H9 (cell line): ENCODE results near the gene CMPK2. TPM values are rescaled to one million over a fixed set of nuclear protein-coding genes. Genes with fewer than 3 reads are reported as not detected.

Source experiments
- DNase-seq: peaks from one replicate; pipeline ENCODE4 v3.0.0-alpha.2; 2017
- H2AFZ ChIP-seq: one replicate; pipeline ENCODE4 v1.6.1; 2013; ENCODE audit warnings: mild to moderate bottlenecking, low read length, control low read depth, moderate library complexity
- H2AK5ac ChIP-seq: 2 replicates; pipeline ENCODE4 v1.6.1; 2013; ENCODE audit warnings: low read length, control low read depth, mixed read lengths; ENCODE audit not compliant: insufficient read length
- H2BK120ac ChIP-seq: one replicate; pipeline ENCODE4 v1.6.1; 2013; ENCODE audit warnings: low read depth, mild to moderate bottlenecking, low read length, control low read depth, inconsistent platforms; ENCODE audit not compliant: poor library complexity, severe bottlenecking
- H2BK12ac ChIP-seq: 2 replicates; pipeline ENCODE4 v1.6.1; 2013; ENCODE audit warnings: low read length, control low read depth, mixed read lengths, low read depth; ENCODE audit not compliant: insufficient read length
- H2BK15ac ChIP-seq: 2 replicates; pipeline ENCODE4 v1.6.1; 2013; ENCODE audit warnings: low read depth, low read length, control low read depth
- H2BK20ac ChIP-seq: one replicate; pipeline ENCODE4 v1.6.1; 2013; ENCODE audit warnings: low read depth, mild to moderate bottlenecking, low read length, control low read depth, inconsistent platforms; ENCODE audit not compliant: poor library complexity, severe bottlenecking
- H2BK5ac ChIP-seq: 2 replicates; pipeline ENCODE4 v1.6.1; 2013; ENCODE audit warnings: low read length, control low read depth, mixed read lengths; ENCODE audit not compliant: insufficient read length
- H3K14ac ChIP-seq: 2 replicates; pipeline ENCODE4 v1.6.1; 2013; ENCODE audit warnings: low read length, control low read depth; ENCODE audit not compliant: insufficient read depth
- H3K18ac ChIP-seq: 2 replicates; pipeline ENCODE4 v1.6.1; 2013; ENCODE audit warnings: low read depth, mild to moderate bottlenecking, mixed read lengths, low read length, control low read depth; ENCODE audit not compliant: insufficient read length
- H3K23ac ChIP-seq: 2 replicates; pipeline ENCODE4 v1.6.1; 2013; ENCODE audit warnings: low read length, control low read depth, mixed read lengths, low read depth; ENCODE audit not compliant: insufficient read length
- H3K23me2 ChIP-seq: 2 replicates; pipeline ENCODE4 v1.6.1; 2013; ENCODE audit warnings: low read depth, mild to moderate bottlenecking, mixed read lengths, low read length, control low read depth; ENCODE audit not compliant: insufficient read length, poor library complexity, severe bottlenecking
- H3K27ac ChIP-seq: 2 replicates; pipeline ENCODE4 v1.5.1; 2013; ENCODE audit warnings: low read length, control low read depth, mixed read lengths, low read depth; ENCODE audit not compliant: insufficient read length
- H3K27me3 ChIP-seq: 2 replicates; pipeline ENCODE4 v1.6.1; 2013; ENCODE audit warnings: low read length, control low read depth, inconsistent platforms; ENCODE audit not compliant: insufficient read depth
- H3K4ac ChIP-seq: 2 replicates; pipeline ENCODE4 v1.6.1; 2013; ENCODE audit warnings: low read depth, mild to moderate bottlenecking, control low read depth, inconsistent platforms, low read length, moderate library complexity
- H3K4me1 ChIP-seq: 2 replicates; pipeline ENCODE4 v1.6.1; 2013; ENCODE audit warnings: low read length, control low read depth, inconsistent platforms; ENCODE audit not compliant: insufficient read depth
- H3K4me2 ChIP-seq: 2 replicates; pipeline ENCODE4 v1.6.1; 2013; ENCODE audit warnings: low read length, control low read depth, mixed read lengths; ENCODE audit not compliant: insufficient read length, insufficient read depth
- H3K56ac ChIP-seq: 2 replicates; pipeline ENCODE4 v1.6.1; 2013; ENCODE audit warnings: low read depth, mild to moderate bottlenecking, mixed read lengths, low read length, control low read depth; ENCODE audit not compliant: insufficient read length
- H3K79me1 ChIP-seq: 2 replicates; pipeline ENCODE4 v1.6.1; 2013; ENCODE audit warnings: low read depth, mild to moderate bottlenecking, moderate library complexity, low read length, control low read depth, inconsistent platforms; ENCODE audit not compliant: insufficient read depth, poor library complexity, severe bottlenecking
- H3K79me2 ChIP-seq: 2 replicates; pipeline ENCODE4 v1.6.1; 2013; ENCODE audit warnings: low read length, control low read depth, inconsistent platforms; ENCODE audit not compliant: insufficient read depth
- H3K9ac ChIP-seq: 2 replicates; pipeline ENCODE4 v1.6.1; 2013; ENCODE audit warnings: low read length, control low read depth, mixed read lengths; ENCODE audit not compliant: insufficient read length; ENCODE audit errors: extremely low read depth
- H3K9me3 ChIP-seq: one replicate; pipeline ENCODE4 v1.6.1; 2013; ENCODE audit warnings: low read depth, low read length, inconsistent platforms; ENCODE audit not compliant: control insufficient read depth
- H3T11ph ChIP-seq: one replicate; pipeline ENCODE4 v1.6.1; 2013; ENCODE audit warnings: mild to moderate bottlenecking, low read length, control low read depth, inconsistent platforms
- H4K20me1 ChIP-seq: one replicate; pipeline ENCODE4 v1.6.1; 2013; ENCODE audit not compliant: control insufficient read depth, insufficient read length, insufficient read depth
- H4K5ac ChIP-seq: 2 replicates; pipeline ENCODE4 v1.6.1; 2013; ENCODE audit warnings: low read depth, mild to moderate bottlenecking, mixed read lengths, low read length, control low read depth; ENCODE audit not compliant: insufficient read length
- H4K8ac ChIP-seq: replicated peaks from 2 replicates; pipeline ENCODE4 v1.6.1; 2013; ENCODE audit warnings: low read length, control low read depth, mixed read lengths, low read depth; ENCODE audit not compliant: insufficient read length
- H4K91ac ChIP-seq: 2 replicates; pipeline ENCODE4 v1.6.1; 2013; ENCODE audit warnings: low read depth, mild to moderate bottlenecking, moderate library complexity, mixed read lengths, low read length, control low read depth; ENCODE audit not compliant: insufficient read length
- H3K27ac Mint-ChIP-seq, 3 experiments: 2 replicates in 2 of 3; 3 replicates in 1 of 3; pipeline ENCODE4 v1.8.0; 2020 to 2021; ENCODE audit warnings: mixed read lengths in 3 of 3, mild to moderate bottlenecking in 1 of 3, moderate library complexity in 1 of 3
- H3K27me3 Mint-ChIP-seq: 2 replicates; pipeline ENCODE4 v1.8.0; 2021; ENCODE audit warnings: low read depth, mild to moderate bottlenecking, moderate library complexity, mixed read lengths
- H3K36me3 Mint-ChIP-seq, 3 experiments: 2 replicates in 2 of 3; 3 replicates in 1 of 3; pipeline ENCODE4 v1.8.0; 2020 to 2021; ENCODE audit warnings: low read depth in 3 of 3, mixed read lengths in 3 of 3; ENCODE audit not compliant: insufficient read depth in 1 of 3
- H3K4me1 Mint-ChIP-seq, 2 experiments: 2 replicates each; pipeline ENCODE4 v1.8.0; 2020; ENCODE audit warnings: mixed read lengths in 2 of 2
- H3K4me3 Mint-ChIP-seq, 2 experiments: 2 replicates in 1 of 2; 3 replicates in 1 of 2; pipeline ENCODE4 v1.8.0; 2020 to 2021; ENCODE audit warnings: mild to moderate bottlenecking in 2 of 2, mixed read lengths in 2 of 2, moderate library complexity in 1 of 2
- H3K9me3 Mint-ChIP-seq, 2 experiments: 2 replicates in 1 of 2; 3 replicates in 1 of 2; pipeline ENCODE4 v1.8.0; 2020; ENCODE audit warnings: mild to moderate bottlenecking in 2 of 2, mixed read lengths in 2 of 2, moderate library complexity in 1 of 2
- CTCF ChIP-seq: fragments of 200-600 bp; sonication (generic); conservative IDR thresholded peaks from 3 replicates; pipeline ENCODE4 v1.8.0; 2021; ENCODE audit warnings: antibody characterized with exemption, mild to moderate bottlenecking
- WGBS: extraction: QIAGEN DNeasy Blood & Tissue Kit; methylation state at CpG from one replicate; pipeline ENCODE4 v1.1.7; 2013; ENCODE audit warnings: missing lambda C conversion rate, low lambda C conversion rate, mixed read lengths; ENCODE audit not compliant: insufficient read length; ENCODE audit errors: extremely low coverage; 5-methylcytosine and 5-hydroxymethylcytosine counted together
- total RNA-seq: library from RNA; stranded (reverse); gene quantifications from 2 replicates; pipeline ENCODE4 v1.2.1, GENCODE V29; 2021

CMPK2 gene
- total RNA-seq, 1 experiment from 2014 or later: 0.90 TPM

- Histone ChIP-seq H4K20me1 (no peaks in the 10 kb centered on the region), H3K4me1 (no peaks in the 10 kb centered on the region), H3K79me2 (no peaks in the 10 kb centered on the region), H3K23me2 (peaks cover 12% of the 10 kb centered on the region), H2AFZ (no peak overlapping the region), H3K27ac (no peak overlapping the region), H2BK15ac (no peak overlapping the region), H3K79me1 (no peaks in the 10 kb centered on the region), H3K4ac (no peak overlapping the region), H3K4me2 (no peak overlapping the region), H2BK120ac (no peak overlapping the region), H3K9ac (no peak overlapping the region), H2BK12ac (no peak overlapping the region), H3K27me3 (peaks cover 9% of the 10 kb centered on the region), H4K8ac (no peak overlapping the region), H3K18ac (no peak overlapping the region), H4K5ac (no peak overlapping the region), H3K56ac (no peak overlapping the region), H3K9me3 (no peaks in the 10 kb centered on the region), H2AK5ac (no peak overlapping the region), H2BK5ac (no peak overlapping the region), H3T11ph (no peak overlapping the region), H4K91ac (no peak overlapping the region), H2BK20ac (no peak overlapping the region), H3K14ac (no peak overlapping the region; the same call in 1 of the 2 replicates), H3K23ac (no peak overlapping the region)
- no peak overlapping the region for H3K4me3 Mint-ChIP-seq
- H3K27me3 Mint-ChIP-seq: peaks cover 56% of the 10 kb centered on the region
- WGBS: no CpG with 5 or more reads among the region's 6 CpGs
- peaks cover 16 to 18% of the 10 kb centered on the region in 2 experiments for H3K9me3 Mint-ChIP-seq
- no peak for DNase-seq
- H3K36me3 Mint-ChIP-seq: peaks cover 10 to 19% (median 16%) of the 10 kb centered on the region in 3 experiments
- H3K27ac Mint-ChIP-seq: no peak overlapping the region
- TF ChIP-seq CTCF: no peak
- H3K4me1 Mint-ChIP-seq: peaks cover 7% of the 10 kb centered on the region in 2 experiments
Measured at GRCh38 chr2:6863792-6864191, 1.9 kb downstream of the CMPK2 start.
